Central memory CD4-positive, alpha-beta T cell (primary cell): ENCODE measurements around the gene PABPC3.

ENCODE experiments used
- DNase-seq: peaks from one replicate; pipeline ENCODE4 v3.0.0; 2022

Gene PABPC3

GRCh38 chr13:25112695-25113255 lies 16.8 kb downstream of the PABPC3 start:
- DNase-seq, result no peak

- DNase-seq, result peak; percentile 7
Observed at GRCh38 chr13:25114220-25114619, 18.3 kb downstream of the PABPC3 start.

- DNase-seq, result no peak
Observed at GRCh38 chr13:25116044-25116443, 20.1 kb downstream of the PABPC3 start.

- no peak for DNase-seq
Observed at GRCh38 chr13:25117312-25117711, 21.4 kb downstream of the PABPC3 start.

- no peak for DNase-seq
Observed at GRCh38 chr13:25118378-25118905, 22.5 kb downstream of the PABPC3 start.

- DNase-seq, result no peak
Observed at GRCh38 chr13:25130944-25131343, 35.0 kb downstream of the PABPC3 start.

- no peak for DNase-seq
Observed at GRCh38 chr13:25131881-25132420, 36.0 kb downstream of the PABPC3 start.

GRCh38 chr13:25132751-25133390 lies 36.9 kb downstream of the PABPC3 start:
- no peak for DNase-seq

- DNase-seq, result no peak
Observed at GRCh38 chr13:25135896-25136295, 40.0 kb downstream of the PABPC3 start.

- DNase-seq, result no peak
Observed at GRCh38 chr13:25136880-25137787, 41.2 kb downstream of the PABPC3 start.

GRCh38 chr13:25137788-25138115 lies 41.8 kb downstream of the PABPC3 start:
- no peak for DNase-seq

GRCh38 chr13:25141042-25141441 lies 45.1 kb downstream of the PABPC3 start:
- no peak for DNase-seq

GRCh38 chr13:25143706-25144105 lies 47.8 kb downstream of the PABPC3 start:
- no peak for DNase-seq

- no peak for DNase-seq
Observed at GRCh38 chr13:25147638-25148401, 51.9 kb downstream of the PABPC3 start.

- DNase-seq, result no peak
Observed at GRCh38 chr13:25148402-25148771, 52.5 kb downstream of the PABPC3 start.
